Measurements from ENCODE around the gene CDH13.

GRCh38 chr16:82728901-82729300, 102.1 kb downstream of the CDH13 start:
- TF ChIP-seq CTCF (IDR thresholded peaks at IDR 0.05): no peak
- no peak for TF ChIP-seq POLR2A (IDR thresholded peaks at IDR 0.05; ENCODE audit: low read depth)
- no peak for TF ChIP-seq POLR2AphosphoS5 (IDR thresholded peaks at IDR 0.05)

All from esophagus muscularis mucosa (tissue), 3 donors.